Measurements from ENCODE around the gene ERVV-1. TPM values are rescaled to one million over a fixed set of nuclear protein-coding genes. Genes with fewer than 3 reads are reported as not detected.

Gene ERVV-1
- total and polyA plus RNA-seq, 2 donors (not counting 3 experiments of a cell fraction or from before 2014, with no cell fraction given) = not detected

DNA sequence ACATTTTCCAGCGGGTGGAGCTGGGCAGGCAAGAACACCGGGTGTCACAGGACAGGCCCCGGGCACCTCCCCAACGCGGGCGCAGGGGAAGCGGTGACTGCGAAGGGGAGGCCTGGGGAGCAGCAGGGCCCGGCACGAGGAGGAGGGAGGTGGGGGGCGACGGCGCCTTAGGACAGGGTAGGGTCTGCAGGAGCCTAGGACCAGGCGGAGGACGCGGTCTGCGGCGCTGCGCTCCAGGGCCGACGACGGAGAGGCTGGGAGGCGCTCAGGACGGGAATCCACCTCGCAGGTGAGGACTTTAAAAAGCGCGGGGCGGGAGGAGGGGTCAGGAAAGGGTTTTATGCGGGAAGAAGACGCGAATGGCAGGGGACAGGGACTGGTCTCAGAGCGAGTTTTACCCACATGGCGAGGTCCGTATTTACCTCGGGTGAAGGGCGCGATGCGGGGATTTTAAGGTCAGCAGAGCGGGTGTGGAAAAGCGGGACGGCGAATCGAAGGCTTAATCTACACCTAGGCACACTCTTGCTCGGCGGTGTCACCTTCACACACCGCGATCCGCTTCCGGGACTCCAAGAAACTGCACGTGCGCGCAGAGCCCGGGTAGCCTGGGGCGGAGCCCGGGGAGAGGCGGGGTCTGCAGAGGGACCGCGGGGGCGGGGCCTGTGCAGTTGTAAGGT lies 44.3 kb downstream of the ERVV-1 start:
- intact Hi-C loops (cut with micrococcal nuclease) = no loop called here
- ChIA-PET CTCF (no interaction called here), POLR2A (no interaction called here)
- Histone ChIP-seq H3K27ac (ENCODE audit: insufficient read depth, low read depth, low read length) (no peak overlapping the region), H3K9me1 (replicated peaks; ENCODE audit: control insufficient read depth, extremely low read depth, insufficient read depth, low read length) (no peaks in the 10 kb centered on the region), H3K27me3 (ENCODE audit: control insufficient read depth in 2 of 2, insufficient read depth in 2 of 2, low read length in 2 of 2) (peaks cover 0 to 2% of the 10 kb centered on the region in 2 experiments), H4K20me1 (replicated peaks; ENCODE audit: control insufficient read depth, extremely low read depth, insufficient read depth, low read length) (no peaks in the 10 kb centered on the region), H3K9me3 (replicated peaks; ENCODE audit: control insufficient read depth, insufficient read depth, low read length) (no peaks in the 10 kb centered on the region), H3K4me1 (ENCODE audit: control insufficient read depth, extremely low read depth, insufficient read depth, low read length) (no peaks in the 10 kb centered on the region), H3K79me2 (ENCODE audit: control insufficient read depth, insufficient read depth, low read length) (no peaks in the 10 kb centered on the region), H2AFZ (ENCODE audit: low read depth, low read length) (no peak overlapping the region), H3K4me3 (replicated peaks in 1 of 3; ENCODE audit: insufficient read depth in 1 of 3, low read depth in 1 of 3, low read length in 3 of 3) (peak overlapping the region in 1 of 3 experiments; percentile 4), H3K9ac (replicated peaks; ENCODE audit: extremely low read depth, insufficient read depth, low read length) (no peak overlapping the region), H3K4me2 (ENCODE audit: insufficient read depth, low read length) (no peak overlapping the region), H3K36me3 (ENCODE audit: control insufficient read depth in 2 of 2, extremely low read depth in 1 of 2, insufficient read depth in 2 of 2, low read length in 2 of 2) (no peaks in the 10 kb centered on the region)
- no peak for DNase-seq (ENCODE audit: low read depth, low spot score)
- no TSS peak for BruUV-seq (replicated peaks)
- TF ChIP-seq GATA2 (IDR thresholded peaks at IDR 0.05; ENCODE audit: insufficient read depth, insufficient read length, low read depth, low read length) = no peak
- TF ChIP-seq MYC (IDR thresholded peaks at IDR 0.05; ENCODE audit: low read depth, low read length) = no peak
- TF ChIP-seq MAX (IDR thresholded peaks at IDR 0.05; ENCODE audit: insufficient read depth, insufficient read length) = no peak
- no peak for TF ChIP-seq POLR2AphosphoS5 (IDR thresholded peaks at IDR 0.05; ENCODE audit: insufficient read depth, low read depth, low read length)
- no peak for TF ChIP-seq POLR2A (IDR thresholded peaks at IDR 0.05; ENCODE audit: low read depth, low read length)
- TF ChIP-seq EZH2 (IDR thresholded peaks at IDR 0.05; ENCODE audit: borderline replicate concordance, low read depth, low read length, severe bottlenecking) = no peak
- no peak for TF ChIP-seq JUN (IDR thresholded peaks at IDR 0.05; ENCODE audit: borderline replicate concordance, insufficient read depth, insufficient read length, low read depth)
- no peak for TF ChIP-seq CTCF (IDR thresholded peaks at IDR 0.05; ENCODE audit: extremely low read depth in 1 of 2, insufficient read depth in 1 of 2, low read depth in 1 of 2, low read length in 2 of 2)
- no peak for TF ChIP-seq FOS (IDR thresholded peaks at IDR 0.05; ENCODE audit: borderline replicate concordance, insufficient read depth, low read length)
- dilution Hi-C loops (cut with MboI; ENCODE audit: extremely low pct_ligation_motif_present, low sequenced_read_pairs) = no loop called here
- no peak for FAIRE-seq

Other genes with a start within 250 kb of the ERVV-1 start
- 5.2 and 7.9 TPM in 2 replicates for gene ZNF600, start 227.1 kb upstream of the ERVV-1 start, total RNA-seq
- 5.8 and 7.2 TPM in 2 replicates for gene ZNF600, start 227.1 kb upstream of the ERVV-1 start, polyA plus RNA-seq
- gene ZNF28, start 192.3 kb upstream of the ERVV-1 start, total RNA-seq = 14.9 and 18.5 TPM in 2 replicates
- 4.2 and 16.9 TPM in 2 replicates for gene ZNF28, start 192.3 kb upstream of the ERVV-1 start, polyA plus RNA-seq
- gene ZNF468, start 156.3 kb upstream of the ERVV-1 start, total RNA-seq = 12.6 and 16.3 TPM in 2 replicates
- gene ZNF468, start 156.3 kb upstream of the ERVV-1 start, polyA plus RNA-seq = 6.3 and 7.0 TPM in 2 replicates
- gene ZNF320, start 116.3 kb upstream of the ERVV-1 start, total RNA-seq = 10.9 and 11.1 TPM in 2 replicates
- gene ZNF320, start 116.3 kb upstream of the ERVV-1 start, polyA plus RNA-seq = 7.5 and 7.6 TPM in 2 replicates
- 2.9 and 3.9 TPM in 2 replicates for gene ZNF888, start 90.5 kb upstream of the ERVV-1 start, total RNA-seq
- gene ZNF888, start 90.5 kb upstream of the ERVV-1 start, polyA plus RNA-seq = 0.56 and 0.72 TPM in 2 replicates
- gene ZNF816, start 51.0 kb upstream of the ERVV-1 start, total RNA-seq = 4.9 and 5.3 TPM in 2 replicates
- 0.76 and 1.8 TPM in 2 replicates for gene ZNF816, start 51.0 kb upstream of the ERVV-1 start, polyA plus RNA-seq
- gene ERVV-2, start 30.8 kb downstream of the ERVV-1 start, total RNA-seq = not detected in 2 replicates
- not detected in 2 replicates for gene ERVV-2, start 30.8 kb downstream of the ERVV-1 start, polyA plus RNA-seq
- gene ZNF160, start 89.5 kb downstream of the ERVV-1 start, total RNA-seq = 16.4 and 19.7 TPM in 2 replicates
- gene ZNF160, start 89.5 kb downstream of the ERVV-1 start, polyA plus RNA-seq = 11.3 and 12.7 TPM in 2 replicates
- 0.69 TPM in 1 of 2 replicates, not detected in the other for gene ZNF415, start 119.0 kb downstream of the ERVV-1 start, total RNA-seq
- gene ZNF415, start 119.0 kb downstream of the ERVV-1 start, polyA plus RNA-seq = 0.30 and 0.48 TPM in 2 replicates
- gene ZNF347, start 145.1 kb downstream of the ERVV-1 start, total RNA-seq = 6.3 and 6.6 TPM in 2 replicates
- gene ZNF347, start 145.1 kb downstream of the ERVV-1 start, polyA plus RNA-seq = 0.94 and 1.5 TPM in 2 replicates
- 1.8 and 2.1 TPM in 2 replicates for gene ZNF665, start 179.4 kb downstream of the ERVV-1 start, total RNA-seq
- 1.3 and 2.7 TPM in 2 replicates for gene ZNF665, start 179.4 kb downstream of the ERVV-1 start, polyA plus RNA-seq
- gene ZNF677, start 241.0 kb downstream of the ERVV-1 start, total RNA-seq = 15.8 and 21.0 TPM in 2 replicates
- gene ZNF677, start 241.0 kb downstream of the ERVV-1 start, polyA plus RNA-seq = 10.0 and 13.4 TPM in 2 replicates
- gene VN1R2, start 244.4 kb downstream of the ERVV-1 start, total RNA-seq = not detected in 2 replicates
- not detected in 2 replicates for gene VN1R2, start 244.4 kb downstream of the ERVV-1 start, polyA plus RNA-seq